GM19395 (cell line): ENCODE results near the gene THADA.
A peak's percentile ranks its signal among the peaks of the same experiment; 100 is the strongest.

ENCODE experiments used
- ATAC-seq: cut with Tn5 transposase; IDR thresholded peaks from one replicate; pipeline ENCODE4 v1.9.1; 2021; ENCODE audit warnings: mild to moderate bottlenecking, moderate library complexity; ENCODE audit not compliant: unreplicated experiment

Gene THADA

GRCh38 chr2:43262239-43262638 is 333.6 kb downstream of the THADA start:
- no peak for ATAC-seq

DNA sequence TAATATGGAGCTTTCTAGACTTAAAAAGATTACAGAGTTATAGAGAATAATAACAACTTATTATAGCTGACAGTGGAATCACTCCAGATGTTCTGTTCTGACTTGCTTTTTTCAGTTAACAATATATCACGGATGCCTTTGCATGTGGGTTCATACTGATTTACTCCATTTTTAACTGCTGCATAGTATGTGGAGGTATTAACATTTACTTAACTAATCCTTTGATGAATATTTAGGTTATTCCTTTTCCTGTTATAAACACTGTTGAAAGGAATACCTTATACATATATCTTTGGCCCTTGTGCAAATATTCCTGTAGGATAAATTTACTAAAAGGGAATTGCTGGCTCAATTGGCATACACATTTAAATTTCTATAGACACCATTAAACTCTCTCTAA is 336.3 kb downstream of the THADA start:
- no peak for ATAC-seq

GRCh38 chr2:43258547-43259156 is 337.2 kb downstream of the THADA start:
- no peak for ATAC-seq

DNA sequence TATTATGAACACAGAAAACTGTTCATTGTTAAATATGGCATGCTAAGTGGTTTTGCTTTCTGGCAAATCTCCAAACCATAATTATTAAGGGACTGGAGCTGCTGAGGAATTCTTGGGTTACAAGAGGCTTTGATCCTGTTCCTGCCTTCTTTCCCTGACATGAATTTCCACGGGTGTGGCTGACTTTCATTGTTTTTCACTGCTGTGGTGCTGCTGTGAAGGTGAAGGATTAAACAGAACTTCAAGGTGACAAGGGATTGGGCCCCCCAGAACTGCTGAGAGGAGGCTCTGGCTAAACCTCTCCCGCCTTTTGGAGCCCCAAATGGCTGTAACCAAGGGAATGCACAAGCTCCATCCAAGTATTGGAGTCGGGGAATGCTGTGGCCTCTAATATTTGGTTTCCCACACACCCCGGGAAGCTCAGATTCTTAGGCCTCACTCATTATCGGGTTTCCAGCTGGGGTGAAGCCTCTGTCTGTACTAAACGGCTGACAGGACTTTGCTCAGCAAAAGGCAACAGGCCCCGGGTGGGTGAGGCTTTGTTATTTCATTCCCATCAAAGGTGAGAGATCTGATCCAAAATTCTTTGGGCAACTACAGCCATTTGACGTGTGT is 340.4 kb downstream of the THADA start:
- ATAC-seq: no peak

DNA sequence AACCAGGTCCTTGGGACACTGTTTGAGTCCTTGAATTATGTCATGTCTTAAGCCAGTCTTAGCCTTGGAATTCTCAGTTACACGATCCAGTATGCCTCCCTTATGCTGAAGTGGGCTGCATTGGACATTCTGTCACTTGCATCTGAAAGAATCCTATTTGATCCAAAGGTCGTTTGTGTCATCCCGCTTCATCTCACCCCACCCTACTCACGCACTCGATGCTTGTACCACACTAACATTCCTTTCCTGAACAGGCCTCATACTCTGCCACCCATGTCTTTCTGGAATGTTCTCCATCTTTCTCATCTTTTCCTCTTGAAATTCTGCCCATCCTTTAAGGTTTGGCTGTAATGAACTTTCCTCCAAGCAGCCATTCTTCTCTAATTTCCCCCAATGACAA is 341.5 kb downstream of the THADA start:
- ATAC-seq: no peak

DNA sequence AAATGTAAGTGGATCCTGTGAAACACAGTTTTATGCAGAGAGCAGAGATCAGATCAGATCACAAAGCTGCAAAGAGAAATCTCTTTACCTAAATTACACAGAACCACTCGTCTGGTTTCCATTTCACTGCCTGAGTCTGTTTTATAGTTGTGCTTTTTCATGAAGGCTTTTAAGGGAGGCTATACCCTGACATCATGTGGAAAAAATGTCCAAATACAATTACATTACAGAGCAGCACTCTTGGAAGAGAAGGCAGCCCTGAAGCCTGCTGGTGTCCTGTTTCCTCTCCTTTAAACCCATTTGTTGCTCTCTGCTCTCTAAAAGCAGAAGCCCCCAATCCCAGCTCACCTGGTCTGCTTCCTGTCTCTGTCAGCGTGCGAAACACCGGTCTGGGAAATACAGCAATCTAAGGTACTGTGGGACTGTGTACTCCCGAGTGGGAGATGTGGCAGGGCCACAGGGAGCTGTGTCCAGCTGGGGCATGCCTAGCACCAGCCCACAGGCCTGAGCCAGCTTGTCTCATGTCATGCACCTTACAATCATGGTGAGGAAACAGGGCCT is 344.6 kb downstream of the THADA start:
- ATAC-seq: no peak

GRCh38 chr2:43250015-43250414 is 345.8 kb downstream of the THADA start:
- no peak for ATAC-seq

DNA sequence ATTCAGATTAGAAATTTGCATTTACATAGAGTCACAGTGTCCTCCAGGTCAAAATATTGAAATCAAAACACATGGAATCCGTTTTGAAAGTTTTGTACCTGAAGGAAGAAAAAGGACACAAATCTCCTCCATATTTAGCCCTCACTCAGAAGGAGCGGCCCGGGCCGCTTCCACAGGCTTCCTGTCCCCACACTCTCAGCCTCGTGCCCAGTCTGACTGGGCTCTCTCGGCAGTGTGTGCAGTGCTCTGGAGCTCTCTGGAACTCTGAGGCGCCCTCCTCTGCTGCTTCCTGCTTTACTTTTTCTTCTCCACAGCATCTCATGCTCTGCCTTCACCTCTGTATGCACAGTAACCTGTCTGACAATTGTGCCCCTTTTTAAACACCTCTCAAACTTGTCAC is 347.2 kb downstream of the THADA start:
- no peak for ATAC-seq

DNA sequence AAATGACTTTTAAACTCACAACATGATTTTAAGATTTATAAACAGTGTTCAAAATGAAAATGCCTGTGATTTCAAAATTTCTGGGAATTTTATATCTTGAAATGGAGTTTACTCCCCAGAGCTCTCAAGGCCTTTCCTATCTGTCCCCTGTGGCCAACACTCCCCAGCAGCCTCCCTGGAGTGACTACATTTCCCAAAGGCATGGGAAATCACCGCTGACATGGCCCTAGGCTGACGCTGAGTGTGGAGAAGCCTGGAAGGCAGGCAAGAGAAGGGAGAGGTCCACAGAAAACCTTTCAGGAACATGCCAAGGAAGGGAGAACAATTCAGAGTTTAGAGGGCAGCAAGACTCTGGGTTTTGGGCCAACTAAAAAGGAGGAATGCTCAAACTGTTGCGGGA is 349.2 kb downstream of the THADA start:
- no peak for ATAC-seq

DNA sequence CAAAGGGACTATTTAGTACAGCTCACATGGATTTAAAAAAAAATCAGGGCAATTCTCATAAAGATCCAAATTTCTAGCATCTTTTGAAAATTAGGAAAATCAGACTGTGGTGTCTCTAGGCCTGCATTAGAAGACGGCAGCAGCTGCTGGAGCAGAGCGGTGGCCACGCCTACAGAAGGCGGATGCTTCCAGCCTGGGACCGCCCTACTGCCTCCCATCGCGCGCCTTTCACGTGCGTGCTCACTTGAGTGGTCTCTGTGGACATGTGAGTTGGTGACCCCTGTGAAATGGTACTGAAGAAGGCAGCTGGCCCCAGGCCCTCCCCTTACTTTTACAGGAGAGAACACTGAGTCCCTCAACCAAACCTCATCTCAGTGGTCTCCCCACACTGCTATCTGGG is 354.3 kb downstream of the THADA start:
- no peak for ATAC-seq

- ATAC-seq: peak; percentile 10
Measured at GRCh38 chr2:43240766-43241150, 355.1 kb downstream of the THADA start.

- ATAC-seq: peak; percentile 61
Measured at GRCh38 chr2:43239981-43240765, 355.7 kb downstream of the THADA start.

GRCh38 chr2:43238813-43239212 is 357.0 kb downstream of the THADA start:
- ATAC-seq: no peak

DNA sequence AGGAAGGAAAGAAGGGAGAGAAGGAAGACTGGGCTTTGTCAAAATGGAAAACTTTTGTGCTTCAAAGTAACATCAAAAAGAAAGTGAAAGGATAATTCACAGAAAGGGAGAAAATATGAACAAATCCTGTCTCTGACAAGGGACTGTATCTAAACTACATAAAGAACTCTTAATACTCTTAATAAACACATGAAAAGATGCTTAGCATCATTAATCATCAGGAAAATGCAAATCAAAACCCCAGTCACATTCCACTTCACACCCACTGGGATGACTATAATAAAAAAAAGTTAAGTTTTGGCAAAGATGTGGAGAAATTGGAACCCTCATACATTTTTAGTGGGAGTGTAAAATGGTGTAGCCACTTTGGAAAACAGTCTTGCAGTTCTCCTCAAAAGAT is 357.7 kb downstream of the THADA start:
- no peak for ATAC-seq

DNA sequence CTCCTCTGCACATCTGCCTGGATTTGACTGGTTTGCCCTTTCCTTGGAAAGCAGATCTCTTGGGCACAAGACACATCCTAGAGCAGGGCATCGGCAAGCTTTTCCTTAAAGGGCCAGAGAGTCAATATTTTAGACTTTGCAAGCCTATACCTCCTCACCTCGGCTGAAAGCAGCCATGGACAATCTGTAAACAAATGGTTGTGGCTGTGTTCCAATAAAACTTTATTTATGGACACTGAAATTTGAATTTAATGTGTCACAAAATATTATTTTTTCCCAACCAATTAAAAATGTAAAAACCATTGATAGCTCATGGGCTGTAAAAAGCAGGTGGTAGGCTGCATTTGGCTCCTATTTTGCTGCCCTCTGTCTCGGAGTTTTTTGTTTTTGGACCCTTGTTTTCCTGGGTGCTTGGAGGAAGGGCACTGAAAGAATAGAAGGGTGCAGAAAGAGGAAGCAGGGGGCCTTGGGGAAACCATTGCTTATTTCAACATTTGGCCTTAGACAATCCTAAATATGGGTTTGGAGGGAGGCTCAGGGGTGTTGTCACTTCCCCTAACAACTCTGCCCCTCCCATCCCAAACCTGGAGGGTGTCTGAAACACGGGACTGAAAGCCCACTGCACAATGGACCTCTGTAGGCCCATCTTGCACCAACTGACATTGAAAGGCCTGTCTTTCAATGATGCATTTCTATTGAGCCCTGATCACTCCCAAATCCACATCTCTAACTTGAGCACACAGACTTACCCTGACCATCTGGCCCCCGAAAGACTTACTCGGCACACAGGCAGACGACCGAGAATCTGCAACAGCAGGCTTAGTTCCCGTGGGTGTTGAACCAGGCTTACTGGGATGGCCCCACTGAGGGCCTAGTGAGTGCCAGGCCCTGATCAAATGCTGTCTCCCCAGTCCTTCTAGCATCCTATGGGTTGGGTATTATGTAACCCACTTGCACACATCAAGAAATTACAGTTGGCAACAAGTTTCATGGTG is 362.3 kb downstream of the THADA start:
- ATAC-seq: no peak

DNA sequence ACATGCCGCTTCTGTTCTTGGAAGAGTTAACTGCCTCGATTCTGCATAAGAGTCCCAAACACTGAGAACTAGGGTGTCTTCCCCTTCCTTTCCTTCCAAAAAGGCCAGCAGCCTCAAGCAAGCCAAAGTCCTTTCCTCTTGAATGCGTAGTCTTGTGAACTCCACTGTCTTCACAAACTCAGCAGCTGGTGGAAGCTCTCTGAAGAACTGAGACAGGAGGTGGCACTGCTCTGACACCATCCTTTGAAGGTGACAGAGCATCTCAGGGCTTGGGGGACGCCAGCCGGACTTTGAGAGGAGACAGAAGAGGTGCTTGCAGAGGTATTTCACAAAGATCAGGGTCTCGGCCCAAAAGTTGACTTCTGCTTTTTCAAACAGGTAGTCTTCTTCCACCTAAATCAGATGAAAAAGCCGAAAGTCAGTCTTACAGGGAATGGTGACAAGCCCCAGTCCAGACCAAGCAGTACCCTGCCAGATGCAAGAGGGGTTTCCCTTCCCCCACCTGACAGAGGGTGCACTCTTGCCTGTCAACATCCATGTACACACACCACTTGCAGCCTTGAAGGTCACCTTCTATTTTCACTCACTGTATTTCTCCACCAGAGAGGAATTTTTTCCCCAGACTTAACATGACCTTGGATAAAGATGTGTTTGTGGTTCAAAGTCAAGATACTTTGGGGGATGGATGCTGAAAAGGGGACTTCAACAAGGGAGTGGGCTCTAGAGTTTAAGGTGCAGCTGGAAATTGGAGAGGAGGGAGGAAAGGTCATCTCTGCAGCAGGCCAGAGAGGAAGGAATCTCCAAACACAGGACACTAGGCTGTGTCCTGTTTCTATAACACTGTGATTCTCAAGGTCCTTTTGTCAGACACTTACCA is 364.6 kb downstream of the THADA start:
- ATAC-seq: no peak

- no peak for ATAC-seq
Measured at GRCh38 chr2:43230351-43230885, 365.4 kb downstream of the THADA start.

DNA sequence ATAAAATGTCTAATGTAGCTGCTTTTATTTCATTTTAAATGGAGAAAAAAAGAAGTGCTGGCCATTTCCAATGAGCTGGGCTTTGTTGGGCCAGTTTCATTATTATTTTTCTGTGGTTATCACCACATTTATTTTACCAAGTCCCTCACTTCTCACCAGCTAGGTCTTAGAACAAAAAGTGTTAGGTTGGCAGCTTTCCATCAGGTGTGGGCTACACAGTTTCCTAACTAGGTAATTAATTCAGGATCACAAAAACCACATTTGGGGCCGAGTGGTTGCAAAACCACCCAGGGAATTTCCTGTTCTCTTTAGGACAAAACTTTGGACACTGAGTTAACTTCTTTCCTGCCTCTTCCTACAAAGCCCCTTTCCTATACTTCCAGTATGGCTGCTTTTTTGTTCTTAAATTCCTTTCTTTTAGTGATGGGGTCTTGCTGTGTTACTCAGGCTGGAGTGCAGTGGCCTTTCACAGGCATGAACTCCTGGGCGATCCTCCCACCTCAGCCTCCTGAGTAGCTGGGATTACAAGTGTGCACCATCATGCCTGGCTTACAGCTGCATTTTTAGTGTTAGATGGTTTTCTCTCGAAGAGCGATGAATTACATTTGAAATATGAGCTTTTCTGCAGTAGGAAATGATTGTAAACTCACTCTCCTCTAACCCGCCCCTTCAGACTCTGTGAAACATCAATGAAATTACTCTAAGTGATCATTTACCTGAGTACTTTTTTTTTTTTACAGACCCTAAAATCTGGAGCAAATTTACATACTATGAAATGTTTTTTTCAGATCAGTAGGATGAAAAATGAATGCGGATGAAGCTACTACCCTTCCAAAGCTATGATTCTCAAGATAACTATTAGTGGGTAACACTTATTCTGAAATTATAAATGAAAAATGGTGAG is 366.8 kb downstream of the THADA start:
- no peak for ATAC-seq
